ENCODE data around the gene METTL2B.
A peak's percentile ranks its signal among the peaks of the same experiment; 100 is the strongest.

DNA sequence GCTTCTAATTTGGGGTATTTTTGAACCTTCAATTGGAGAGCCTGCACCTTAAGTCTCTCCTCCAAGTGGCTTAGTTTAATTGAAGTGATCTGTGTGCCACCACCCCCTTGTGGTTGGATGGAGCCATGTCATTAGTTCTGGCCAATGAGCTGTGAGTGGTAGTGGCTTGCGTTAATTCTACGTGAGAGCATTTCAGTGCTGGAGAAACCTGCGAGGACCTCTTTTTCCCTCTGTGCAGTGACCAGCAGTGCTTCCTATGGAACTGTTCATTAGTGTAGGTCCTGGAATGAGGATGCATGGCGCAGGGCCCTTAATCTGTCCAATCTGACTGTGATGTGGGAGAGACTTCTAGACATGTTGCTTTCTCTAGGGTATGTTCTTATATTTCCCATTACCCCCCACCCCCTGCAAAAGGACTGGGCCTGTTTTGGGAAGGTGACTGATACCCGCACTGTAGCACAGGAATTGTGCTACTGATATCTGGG, 17.1 kb upstream of the METTL2B start:
- TF ChIP-seq, protein P1, sequence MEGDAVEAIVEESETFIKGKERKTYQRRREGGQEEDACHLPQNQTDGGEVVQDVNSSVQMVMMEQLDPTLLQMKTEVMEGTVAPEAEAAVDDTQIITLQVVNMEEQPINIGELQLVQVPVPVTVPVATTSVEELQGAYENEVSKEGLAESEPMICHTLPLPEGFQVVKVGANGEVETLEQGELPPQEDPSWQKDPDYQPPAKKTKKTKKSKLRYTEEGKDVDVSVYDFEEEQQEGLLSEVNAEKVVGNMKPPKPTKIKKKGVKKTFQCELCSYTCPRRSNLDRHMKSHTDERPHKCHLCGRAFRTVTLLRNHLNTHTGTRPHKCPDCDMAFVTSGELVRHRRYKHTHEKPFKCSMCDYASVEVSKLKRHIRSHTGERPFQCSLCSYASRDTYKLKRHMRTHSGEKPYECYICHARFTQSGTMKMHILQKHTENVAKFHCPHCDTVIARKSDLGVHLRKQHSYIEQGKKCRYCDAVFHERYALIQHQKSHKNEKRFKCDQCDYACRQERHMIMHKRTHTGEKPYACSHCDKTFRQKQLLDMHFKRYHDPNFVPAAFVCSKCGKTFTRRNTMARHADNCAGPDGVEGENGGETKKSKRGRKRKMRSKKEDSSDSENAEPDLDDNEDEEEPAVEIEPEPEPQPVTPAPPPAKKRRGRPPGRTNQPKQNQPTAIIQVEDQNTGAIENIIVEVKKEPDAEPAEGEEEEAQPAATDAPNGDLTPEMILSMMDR (IDR thresholded peaks at IDR 0.05): peak; percentile 65 to 74
- TF ChIP-seq POLR2AphosphoS5 (IDR thresholded peaks at IDR 0.05): no peak
- TF ChIP-seq EP300 (IDR thresholded peaks at IDR 0.05): no peak

Measured in suprapubic skin (tissue), 4 donors.